GM12873 (cell line): ENCODE results near the gene NISCH.

Experiments used
- CTCF ChIP-seq: IDR thresholded peaks from 2 replicates; pipeline ENCODE4 v1.5.1; 2012; ENCODE audit warnings: low read depth, mild to moderate bottlenecking, moderate library complexity, low read length, control low read depth; ENCODE audit not compliant: insufficient read depth; ENCODE audit errors: missing control alignments

Gene NISCH

GRCh38 chr3:52436500-52437149 lies 18.8 kb upstream of the NISCH start:
- TF ChIP-seq CTCF: no peak

GRCh38 chr3:52437326-52438103 lies 17.9 kb upstream of the NISCH start:
- TF ChIP-seq CTCF: no peak

- TF ChIP-seq CTCF: no peak
Observed at GRCh38 chr3:52438104-52438376, 17.4 kb upstream of the NISCH start.

- no peak for TF ChIP-seq CTCF
Observed at GRCh38 chr3:52438579-52439425, 16.6 kb upstream of the NISCH start.

GRCh38 chr3:52439426-52440248 lies 15.8 kb upstream of the NISCH start:
- no peak for TF ChIP-seq CTCF

GRCh38 chr3:52440249-52440551 lies 15.2 kb upstream of the NISCH start:
- TF ChIP-seq CTCF: no peak

GRCh38 chr3:52440671-52441070 lies 14.7 kb upstream of the NISCH start:
- TF ChIP-seq CTCF: no peak
